Endometrial microvascular endothelial cells (primary cell): Measurements from ENCODE around the gene CEP63. TPM values are rescaled to one million over a fixed set of nuclear protein-coding genes. Genes with fewer than 3 reads are reported as not detected.

ENCODE experiments used
- in situ Hi-C: cut with HindIII; loops from 2 replicates; pipeline ENCODE4 v1.10.0; 2017; ENCODE audit warnings: low sequenced_read_pairs, low pct_unique_long_range_greater_than_20kb; ENCODE audit errors: inconsistent ontology term
- total RNA-seq: library from RNA; depleted of rRNA; stranded (reverse); fragments of >200 nt; gene quantifications from one replicate; pipeline ENCODE4 v1.2.3, GENCODE V29; 2015; ENCODE audit errors: inconsistent ontology term

The CEP63 gene
- 23.1 TPM for total RNA-seq

DNA sequence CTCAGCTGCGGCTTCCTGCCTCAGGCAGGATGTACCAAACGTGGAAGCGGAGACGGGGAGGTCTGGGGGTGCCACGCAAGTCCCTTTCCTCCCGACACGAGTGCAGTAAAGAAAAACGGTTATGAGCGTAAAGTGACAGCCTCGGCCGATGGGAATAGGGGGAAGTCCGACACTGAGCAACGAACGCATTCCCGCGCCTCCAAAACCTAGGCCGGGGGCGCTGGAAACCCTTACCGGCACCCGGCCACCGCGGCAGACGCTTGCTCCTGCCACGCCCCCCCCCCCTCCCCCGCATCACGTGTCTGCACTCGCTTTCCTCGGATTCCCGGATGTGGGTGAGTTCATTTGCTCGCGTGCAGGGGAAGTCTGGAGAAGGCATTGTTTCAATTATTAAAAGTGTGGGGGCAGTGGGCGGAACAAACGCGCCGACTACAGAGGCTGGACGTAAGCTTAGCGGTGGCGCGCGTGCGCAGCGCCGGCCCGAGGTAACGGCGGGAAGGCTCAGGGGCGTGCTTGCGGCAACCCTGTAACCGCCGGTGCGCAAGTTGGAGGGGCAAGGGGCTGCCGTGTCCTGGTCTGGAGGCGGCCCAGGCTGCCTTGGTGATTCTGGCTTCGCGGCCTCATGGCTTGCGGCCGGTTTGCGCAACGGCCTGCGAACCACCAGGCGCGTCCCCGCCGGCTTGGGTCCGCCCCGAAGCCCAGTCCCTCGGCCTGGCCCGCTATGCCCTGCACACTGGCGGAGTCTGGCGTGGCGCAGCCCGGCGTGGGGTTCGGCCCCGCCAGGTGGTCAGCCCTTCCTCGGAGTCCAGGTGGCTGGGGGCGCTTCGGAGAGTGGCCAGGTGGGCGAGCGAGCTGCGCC lies at the start of gene CEP63, which contains the start of gene ANAPC13:
Gene CEP63 (plus strand): TSS at position 340 of the 859 bp plus-strand sequence. CDS start 9,264 bp downstream, outside the sequence.
Gene ANAPC13 (minus strand): TSS at position 268 of the 859 bp plus-strand sequence. CDS start 3,081 bp downstream, outside the sequence.
- in situ Hi-C loops = loop anchor here (25.0 kb wide), 1 partner anchor 99 kb away; no protein-coding TSS in a partner anchor

GRCh38 chr3:134437211-134437752 lies 48.6 kb upstream of the CEP63 start:
- in situ Hi-C loops = no loop called here

- in situ Hi-C loops = no loop called here
These were observed 44.5 kb upstream of the CEP63 start for GRCh38 chr3:134441321-134441720.

DNA sequence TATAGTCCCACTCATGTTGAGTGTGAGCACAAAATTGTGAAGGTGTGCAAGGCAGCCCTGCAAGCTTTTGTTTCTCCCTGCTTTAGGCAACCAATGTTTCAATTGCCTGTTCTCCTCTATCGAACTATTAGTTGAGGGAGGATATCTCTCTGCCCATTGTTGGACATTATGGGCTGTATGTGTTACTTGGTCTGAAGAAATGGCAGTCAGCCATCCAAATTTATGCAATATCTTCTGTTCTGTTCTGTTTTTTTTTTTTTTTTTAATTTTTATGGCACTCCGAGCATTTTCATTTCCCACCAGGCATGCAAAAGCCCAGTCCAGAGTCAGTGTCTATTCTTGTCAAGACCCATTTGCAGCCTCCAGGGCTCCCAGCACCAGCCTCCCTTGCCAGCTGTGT lies 44.0 kb upstream of the CEP63 start:
- in situ Hi-C loops = no loop called here

- in situ Hi-C loops = no loop called here
These were observed 40.8 kb upstream of the CEP63 start for GRCh38 chr3:134445095-134445494.

DNA sequence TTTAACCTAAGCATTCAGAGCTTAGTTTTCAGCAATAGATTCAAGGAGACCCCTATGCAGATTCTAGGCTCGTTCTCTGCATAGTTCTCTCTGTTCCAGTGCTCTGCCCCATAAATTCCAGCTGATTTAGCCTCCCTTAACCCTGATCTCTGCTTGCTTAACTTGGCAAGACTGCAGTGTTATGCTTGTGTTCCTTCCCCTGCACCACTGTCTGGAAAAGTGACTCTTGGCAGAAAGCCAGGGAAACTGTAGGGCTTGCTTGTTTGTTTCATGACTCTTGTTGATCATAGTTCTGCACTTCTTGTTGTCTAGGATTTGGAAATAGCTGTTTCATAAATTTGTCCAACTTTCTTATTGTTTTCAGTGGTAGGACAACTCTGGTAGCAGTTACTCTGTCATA lies 40.2 kb upstream of the CEP63 start:
- in situ Hi-C loops = no loop called here

DNA sequence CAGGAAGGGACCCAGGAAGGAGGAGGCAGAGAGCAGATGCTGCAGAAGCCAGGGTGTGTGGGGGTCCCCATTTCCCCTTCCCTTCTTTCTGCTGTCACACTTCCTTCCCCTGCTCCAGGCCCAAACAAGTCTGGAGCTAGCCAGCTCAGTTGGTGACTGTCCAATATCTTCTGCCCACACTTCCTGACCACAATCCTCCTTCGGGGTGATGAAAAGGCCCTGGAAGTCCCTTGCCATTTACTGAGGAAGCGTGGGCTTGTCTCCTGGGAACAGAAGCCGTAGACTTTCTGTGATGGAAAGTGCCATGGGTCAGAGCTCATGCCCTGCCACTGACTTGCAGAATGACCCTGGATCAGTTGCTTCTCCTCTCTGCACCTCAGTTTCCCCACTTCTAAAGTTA lies 39.1 kb upstream of the CEP63 start:
- in situ Hi-C loops = no loop called here

GRCh38 chr3:134447351-134447750 lies 38.5 kb upstream of the CEP63 start:
- in situ Hi-C loops = no loop called here

DNA sequence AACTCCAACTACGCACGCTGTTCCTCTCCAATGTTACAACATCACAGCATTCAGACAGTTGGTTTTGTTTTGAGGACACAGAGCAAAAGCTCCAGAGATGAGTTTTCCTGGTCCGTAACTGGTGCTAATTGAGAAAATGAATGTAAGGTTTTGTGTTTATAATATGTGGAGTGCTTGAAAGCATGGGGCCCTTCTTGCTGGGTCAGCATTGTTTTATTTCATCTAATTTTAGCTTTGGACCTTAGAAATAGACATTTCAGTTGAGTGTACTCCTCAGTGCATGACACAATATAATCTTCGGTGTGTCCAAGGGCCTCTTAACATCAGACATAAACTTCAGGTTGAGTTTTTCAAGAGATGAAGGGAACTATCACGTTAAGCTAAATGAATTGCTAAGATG lies 37.2 kb upstream of the CEP63 start:
- in situ Hi-C loops = no loop called here

- in situ Hi-C loops = no loop called here
These were observed 36.6 kb upstream of the CEP63 start for GRCh38 chr3:134449277-134449676.

GRCh38 chr3:134449951-134450350 lies 35.9 kb upstream of the CEP63 start:
- in situ Hi-C loops = no loop called here

GRCh38 chr3:134453631-134454030 lies 32.2 kb upstream of the CEP63 start:
- in situ Hi-C loops = no loop called here

DNA sequence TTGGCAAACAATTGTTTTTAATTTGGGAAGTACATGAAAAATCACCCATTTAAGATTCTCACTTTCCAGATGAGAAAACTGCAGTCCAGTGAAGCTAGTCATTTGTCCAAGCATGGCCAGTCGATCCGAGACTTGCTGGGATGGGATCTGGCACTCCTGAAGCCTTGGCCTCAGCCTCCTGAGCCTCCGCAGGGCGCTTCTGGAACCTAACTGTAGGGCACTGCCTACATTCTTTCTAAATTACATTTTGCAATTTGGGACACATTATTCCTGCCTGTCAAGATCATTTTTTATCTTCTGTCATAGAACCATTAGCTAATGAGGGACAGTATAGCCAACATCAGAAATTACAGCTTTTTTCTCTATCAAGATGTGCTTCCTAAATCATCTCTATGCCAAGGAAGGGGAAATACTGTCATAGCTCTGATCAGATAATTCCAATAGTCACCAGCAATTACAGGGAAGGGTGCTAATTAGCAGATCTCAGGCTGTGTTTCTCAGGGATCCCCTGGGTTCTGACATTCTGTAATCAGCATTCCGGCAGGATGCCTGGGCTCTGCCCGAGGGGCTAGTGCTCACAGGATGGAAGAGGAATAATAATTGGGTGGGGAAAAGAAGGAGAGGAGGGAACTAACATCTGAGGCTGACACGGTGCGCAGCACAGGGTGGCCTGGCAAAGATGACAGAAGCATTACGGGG lies 28.3 kb upstream of the CEP63 start:
- in situ Hi-C loops = no loop called here

DNA sequence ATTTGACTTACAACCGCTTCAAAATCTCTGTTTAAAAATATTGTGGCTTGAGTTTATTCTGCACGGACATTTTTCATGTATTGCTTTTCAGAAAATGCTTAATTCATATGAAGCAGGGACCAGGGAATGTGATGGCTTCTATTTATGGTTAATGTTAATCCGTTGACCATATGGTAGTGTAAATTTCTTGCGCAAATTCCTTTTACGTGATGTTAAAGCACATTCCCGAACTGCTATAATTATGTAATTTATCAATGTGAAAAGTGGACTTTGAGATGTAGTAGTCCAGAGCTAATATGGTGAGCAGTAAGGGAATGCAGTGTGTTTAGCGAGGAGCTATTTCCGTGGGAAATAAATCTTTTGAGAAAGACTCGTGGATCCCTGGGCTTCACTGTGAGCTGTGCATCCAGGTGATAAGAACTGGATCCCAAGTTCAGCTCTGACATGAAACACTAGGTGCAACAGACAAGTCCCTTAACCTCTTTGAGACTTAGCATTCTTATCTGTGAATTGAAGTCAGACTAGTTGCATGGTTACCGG lies 27.4 kb upstream of the CEP63 start:
- in situ Hi-C loops = no loop called here

- in situ Hi-C loops = no loop called here
These were observed 26.3 kb upstream of the CEP63 start for GRCh38 chr3:134459562-134459961.

- in situ Hi-C loops = no loop called here
These were observed 24.9 kb upstream of the CEP63 start for GRCh38 chr3:134460965-134461364.

- in situ Hi-C loops = no loop called here
These were observed 23.4 kb upstream of the CEP63 start for GRCh38 chr3:134462331-134462941.

DNA sequence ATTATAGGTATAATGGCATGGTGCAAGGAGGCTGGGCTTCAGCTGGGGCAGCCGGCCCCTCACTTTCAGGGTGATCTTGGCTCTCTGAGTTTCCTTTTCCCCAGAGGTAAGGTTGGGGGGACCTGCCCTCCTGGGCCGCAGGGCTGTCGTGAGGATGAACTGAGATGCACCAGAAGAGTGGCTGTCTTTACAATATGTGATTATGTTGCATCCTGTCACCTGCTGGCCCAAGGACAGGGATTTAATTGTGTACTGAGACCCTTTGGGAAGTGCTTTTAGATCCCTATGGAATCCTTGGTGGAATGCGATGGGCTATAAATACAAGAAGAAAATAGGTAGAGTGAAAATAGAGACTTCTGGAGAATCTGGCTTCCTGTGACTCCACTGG lies 22.2 kb upstream of the CEP63 start:
- in situ Hi-C loops = no loop called here

GRCh38 chr3:134464064-134464688 lies 21.7 kb upstream of the CEP63 start:
- in situ Hi-C loops = no loop called here
